Eye (tissue), 1 donor: ENCODE measurements around the gene RAP1GAP.

Experiments
- DNase-seq: peaks from one replicate; pipeline ENCODE4 v3.0.0-alpha.2; 2015

Gene RAP1GAP

GRCh38 chr1:21624571-21625389, 44.4 kb downstream of the RAP1GAP start:
- DNase-seq, result no peak

DNA sequence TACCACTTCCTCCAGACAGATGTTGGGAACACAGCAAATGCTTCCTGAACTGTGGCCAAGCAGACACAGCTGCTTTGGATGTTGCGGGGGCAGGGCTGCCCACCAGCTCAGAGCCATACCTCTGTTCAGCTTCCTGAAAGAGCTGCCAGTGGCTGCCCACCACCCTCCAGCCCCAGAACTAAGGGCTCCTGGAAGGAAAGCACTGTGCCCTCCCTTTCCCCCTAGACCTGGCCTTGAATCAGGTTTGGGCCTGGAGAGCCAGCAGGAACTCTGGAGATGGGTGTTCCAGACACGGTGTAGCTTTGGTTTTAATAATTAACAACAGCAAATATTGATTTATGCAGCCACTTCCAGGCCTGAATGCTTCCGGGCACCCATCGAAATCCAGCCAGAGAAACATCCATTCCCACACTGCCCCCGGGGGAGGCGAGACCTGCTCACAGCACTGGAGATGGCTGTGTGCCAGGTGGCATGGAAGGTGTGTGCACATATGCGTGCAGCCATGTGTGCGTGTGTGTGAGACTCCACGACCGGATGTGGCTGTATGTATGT, 45.7 kb downstream of the RAP1GAP start:
- peak; percentile 43 for DNase-seq

- DNase-seq, result peak; percentile 37
Observed at GRCh38 chr1:21622466-21623315, 46.5 kb downstream of the RAP1GAP start.

DNA sequence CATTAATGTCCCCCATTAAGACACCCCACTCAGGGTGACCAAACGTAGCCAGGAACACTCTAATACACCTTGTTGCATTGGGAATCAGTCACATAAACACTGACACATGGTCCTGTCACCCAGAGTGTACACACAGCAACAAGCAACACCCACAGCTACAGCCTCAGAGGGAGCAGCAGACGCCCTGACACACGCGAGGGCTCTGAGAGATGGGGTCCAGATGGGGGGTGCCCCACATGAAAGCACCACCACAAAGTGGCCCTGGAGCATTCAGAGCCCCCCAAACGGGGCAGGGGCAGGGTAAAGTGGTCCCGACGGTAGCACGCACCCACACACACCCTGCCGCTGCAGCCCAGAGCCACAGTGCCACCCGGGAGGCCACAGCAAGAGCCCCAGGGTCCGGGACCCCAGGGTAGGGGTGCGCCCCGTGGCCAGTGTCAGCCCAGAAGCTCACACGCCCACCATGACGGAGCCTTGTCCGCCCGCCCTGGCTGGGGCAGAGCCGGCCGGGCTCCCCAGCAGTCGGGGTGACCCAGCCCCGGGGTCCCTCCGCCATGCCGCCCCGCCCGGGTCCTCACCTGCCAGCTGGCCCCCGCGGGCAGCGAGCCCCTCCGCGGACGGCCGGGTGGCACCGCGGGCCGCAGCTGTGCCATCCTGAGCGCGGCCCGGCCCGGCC, 47.3 kb downstream of the RAP1GAP start:
- no peak for DNase-seq

DNA sequence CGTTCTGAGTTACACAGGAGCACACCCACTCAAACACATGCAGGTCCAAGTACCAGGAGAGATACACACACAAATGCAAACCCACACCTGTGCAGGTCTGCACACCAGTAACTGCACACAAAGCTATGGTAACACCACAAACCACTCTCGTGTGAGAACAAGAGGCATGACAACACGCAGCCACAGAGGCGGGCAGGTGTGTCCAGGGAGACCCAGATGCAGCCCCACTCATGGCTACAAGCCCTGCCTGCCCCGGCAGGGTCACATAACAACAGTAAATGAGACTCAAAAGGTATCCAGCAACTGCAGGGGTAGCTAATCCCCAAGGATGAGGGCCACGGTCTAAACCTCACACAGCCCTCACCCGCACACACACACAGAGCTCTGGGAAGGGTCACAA, 48.1 kb downstream of the RAP1GAP start:
- DNase-seq, result peak; percentile 9

DNA sequence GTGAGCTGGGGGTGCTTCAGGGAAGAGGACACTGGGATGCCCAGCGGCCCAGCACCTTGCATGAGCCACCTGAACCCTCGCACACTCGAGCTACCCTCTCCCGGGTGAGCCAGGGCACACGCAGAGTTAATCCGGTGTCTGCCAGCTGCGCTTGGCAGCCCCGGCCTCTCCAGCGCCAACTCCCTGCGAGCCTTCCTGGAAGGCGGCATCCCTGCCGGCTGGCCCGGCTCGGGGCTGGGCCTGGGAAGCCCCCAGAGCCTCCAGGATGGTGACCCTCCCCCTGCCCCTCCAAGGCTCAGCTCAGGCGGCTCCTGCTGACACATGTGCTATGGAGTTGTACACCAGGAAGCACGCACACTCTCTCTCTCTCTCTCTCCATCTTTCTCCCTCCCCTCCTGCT, 48.7 kb downstream of the RAP1GAP start:
- peak; percentile 45 for DNase-seq

DNA sequence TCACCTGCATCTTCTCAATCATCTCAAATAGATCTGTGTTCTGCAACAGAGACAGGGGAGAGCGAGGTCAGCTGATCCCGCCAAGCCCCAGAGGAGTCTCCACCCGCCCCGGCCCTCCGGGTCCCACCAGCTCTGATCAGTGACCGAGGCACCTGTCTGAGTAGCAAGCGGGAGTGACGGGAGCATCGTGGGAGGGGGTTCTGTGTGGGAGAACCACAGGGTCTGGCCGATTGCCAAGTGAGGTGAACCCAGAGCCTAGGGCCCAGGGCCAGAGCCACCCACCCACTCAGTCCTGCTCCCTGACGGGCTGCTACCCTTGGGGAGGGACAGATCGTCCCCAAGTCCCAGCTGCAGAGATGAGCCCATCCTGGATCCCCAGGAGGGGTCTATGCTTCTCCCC, 49.1 kb downstream of the RAP1GAP start:
- peak; percentile 7 for DNase-seq

DNA sequence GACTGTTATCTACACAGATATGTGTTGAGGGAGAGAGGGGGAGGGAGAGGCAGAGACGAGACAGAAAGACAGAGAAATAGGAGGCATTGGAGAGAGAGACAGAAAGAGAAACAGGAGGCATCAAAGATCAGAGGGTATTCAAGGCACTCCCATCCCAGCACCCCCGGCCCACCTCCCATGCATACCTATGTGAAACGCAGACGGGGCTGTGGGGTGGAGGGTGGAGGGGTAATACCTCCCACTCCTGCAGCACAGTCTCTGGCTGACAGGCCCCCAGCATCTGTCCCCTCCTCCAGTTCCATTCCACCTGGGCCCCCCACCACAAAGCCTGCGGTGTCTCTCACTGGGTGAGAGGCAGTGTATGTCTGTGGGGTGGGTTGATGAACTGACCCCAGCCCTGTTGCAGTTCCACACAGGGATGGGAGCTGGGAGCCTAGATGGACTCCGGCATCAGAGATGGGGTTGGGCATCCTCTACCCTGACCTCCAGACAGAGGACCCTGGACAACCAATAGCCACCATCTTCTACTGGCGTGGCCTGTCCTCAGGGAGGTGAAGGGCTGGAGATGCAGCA, 49.7 kb downstream of the RAP1GAP start:
- DNase-seq, result no peak

DNA sequence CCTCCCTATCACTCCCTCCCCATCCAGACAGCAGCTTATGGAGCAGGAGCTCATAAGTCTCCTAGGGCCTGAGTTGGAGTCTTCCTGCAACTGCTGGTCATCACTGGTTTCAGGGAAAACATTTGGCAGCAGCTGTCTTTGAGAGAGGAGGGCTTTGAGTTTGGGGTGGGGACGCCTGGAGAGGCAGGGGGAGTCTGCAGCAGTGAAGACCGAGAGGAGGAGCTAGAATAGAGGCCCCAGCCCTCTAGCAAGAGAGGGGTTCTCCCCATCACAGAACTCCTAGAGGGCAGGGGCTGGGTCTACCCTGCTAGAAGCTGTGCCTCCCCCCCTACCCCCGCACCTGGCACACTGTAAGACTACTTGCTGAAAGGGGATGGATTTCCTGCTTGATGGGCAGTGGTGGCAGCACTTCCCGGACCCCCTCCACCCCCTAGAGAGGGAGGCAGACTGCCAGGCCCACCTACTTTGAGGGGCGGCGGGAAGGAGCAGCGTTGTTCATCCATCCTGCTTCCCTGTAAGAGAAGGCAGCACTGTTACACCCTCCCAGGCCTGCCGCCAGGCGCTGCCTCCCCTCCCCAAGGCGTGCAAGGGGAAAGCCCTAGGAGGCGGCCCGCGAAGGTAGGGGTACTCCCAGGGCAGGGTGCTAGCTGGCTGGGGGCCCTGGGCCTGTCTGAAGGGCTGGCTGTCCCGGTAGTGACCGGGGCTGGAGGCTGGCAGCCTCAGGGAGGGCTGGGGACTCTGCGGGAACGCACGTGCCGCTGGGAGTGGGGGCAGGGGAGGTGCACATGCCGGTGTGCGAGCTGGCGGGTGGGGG, 50.4 kb downstream of the RAP1GAP start:
- peak; percentile 51 for DNase-seq

DNA sequence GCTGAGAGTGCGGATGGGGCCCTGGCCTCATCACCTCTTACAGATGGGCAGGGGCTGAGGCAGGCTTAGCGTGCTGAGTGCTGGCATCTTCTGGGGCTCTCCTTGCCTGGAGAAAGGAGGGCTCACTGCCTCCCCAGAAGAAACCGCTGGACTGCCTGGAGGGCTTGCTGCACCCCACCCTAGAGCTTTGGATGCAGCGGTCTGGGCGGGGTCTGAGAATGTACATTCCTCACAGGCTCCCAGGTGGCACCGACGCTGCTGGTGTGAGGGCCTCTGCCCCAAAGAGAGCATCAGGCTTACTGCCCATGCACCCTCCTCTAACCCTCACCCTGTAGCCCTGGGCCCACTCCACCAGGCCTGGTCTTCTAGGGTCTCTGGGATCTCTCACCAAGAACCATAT, 51.1 kb downstream of the RAP1GAP start:
- no peak for DNase-seq

GRCh38 chr1:21617126-21617738, 51.9 kb downstream of the RAP1GAP start:
- no peak for DNase-seq

GRCh38 chr1:21616372-21616771, 52.8 kb downstream of the RAP1GAP start:
- DNase-seq, result no peak

- DNase-seq, result no peak
Observed at GRCh38 chr1:21614419-21615115, 54.6 kb downstream of the RAP1GAP start.

- DNase-seq, result no peak
Observed at GRCh38 chr1:21613072-21613867, 55.9 kb downstream of the RAP1GAP start.

DNA sequence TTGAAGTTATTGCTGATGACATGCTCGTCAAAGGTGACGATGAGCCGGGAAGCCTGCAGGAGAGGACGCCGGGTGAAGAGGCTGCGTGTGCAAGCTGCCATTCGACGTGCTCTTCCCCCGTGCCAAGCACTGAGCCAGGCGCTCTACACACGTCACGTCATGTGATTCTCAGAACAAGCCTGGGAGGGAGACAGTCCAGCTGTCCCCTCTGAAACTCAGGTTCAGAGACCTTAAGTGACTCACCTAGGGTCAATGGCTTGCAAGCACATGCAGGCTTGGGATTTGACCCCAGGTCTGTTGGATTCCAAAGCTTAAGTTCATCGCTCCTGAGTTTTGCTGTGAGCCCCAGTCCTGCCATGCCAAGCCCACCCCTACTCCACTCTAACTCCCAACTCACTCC, 57.1 kb downstream of the RAP1GAP start:
- no peak for DNase-seq

DNA sequence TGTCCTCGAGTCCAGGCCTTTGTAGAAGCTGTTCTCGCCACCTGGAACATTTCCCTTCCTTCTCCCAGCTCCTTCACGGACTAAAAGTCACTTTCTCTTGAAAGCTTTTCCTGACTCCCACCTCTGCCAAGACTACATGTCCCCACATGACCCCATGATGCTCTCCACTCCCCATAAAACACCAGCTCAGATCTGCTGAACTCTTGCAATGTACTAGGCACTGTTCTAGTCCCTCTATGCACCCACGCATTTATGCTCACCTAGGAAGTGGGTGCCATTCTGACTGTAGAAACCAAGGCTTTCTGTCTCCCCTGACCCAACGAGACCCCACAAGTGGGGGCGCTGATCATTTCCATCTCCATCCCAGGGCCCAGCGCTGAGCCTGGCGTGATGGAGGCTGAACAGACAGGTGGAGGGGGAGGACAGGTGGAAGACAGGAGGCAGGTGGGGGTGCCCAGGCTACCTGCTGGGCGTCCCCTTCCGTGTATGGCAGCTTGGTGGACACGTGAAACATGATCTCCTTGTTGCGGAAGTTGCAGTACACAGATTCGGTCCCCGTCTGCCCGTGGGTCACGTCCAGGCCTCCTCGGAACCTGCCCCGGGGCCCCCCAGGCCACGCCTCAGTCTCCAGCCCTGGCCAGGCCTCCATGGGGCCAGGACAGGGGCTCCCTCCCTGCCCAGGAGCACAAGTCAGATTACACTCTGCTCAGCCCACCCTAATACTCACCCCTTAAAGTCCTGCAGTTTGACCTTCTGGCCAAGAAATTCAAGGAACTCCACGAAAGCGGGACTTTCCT, 58.0 kb downstream of the RAP1GAP start:
- no peak for DNase-seq

DNA sequence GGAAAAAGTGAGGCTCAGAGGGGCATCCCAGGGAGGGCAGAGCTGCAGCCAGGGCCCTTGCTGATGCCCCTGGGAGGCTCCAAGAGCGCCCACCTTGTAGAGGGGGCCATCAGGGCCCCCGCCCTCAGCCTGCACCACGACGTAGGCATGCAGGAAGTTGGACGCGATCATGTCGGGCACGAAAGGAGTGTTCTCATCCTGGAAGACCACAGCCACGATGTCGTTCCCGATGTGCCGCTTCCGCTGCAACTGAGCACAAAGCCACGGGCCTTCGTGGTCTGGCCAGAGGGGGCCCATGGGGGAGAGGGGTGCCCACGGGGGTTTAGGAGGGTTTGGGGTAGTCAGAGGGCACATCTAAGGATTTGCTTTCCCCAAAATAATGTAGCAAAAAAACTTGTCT, 59.1 kb downstream of the RAP1GAP start:
- DNase-seq, result no peak

DNA sequence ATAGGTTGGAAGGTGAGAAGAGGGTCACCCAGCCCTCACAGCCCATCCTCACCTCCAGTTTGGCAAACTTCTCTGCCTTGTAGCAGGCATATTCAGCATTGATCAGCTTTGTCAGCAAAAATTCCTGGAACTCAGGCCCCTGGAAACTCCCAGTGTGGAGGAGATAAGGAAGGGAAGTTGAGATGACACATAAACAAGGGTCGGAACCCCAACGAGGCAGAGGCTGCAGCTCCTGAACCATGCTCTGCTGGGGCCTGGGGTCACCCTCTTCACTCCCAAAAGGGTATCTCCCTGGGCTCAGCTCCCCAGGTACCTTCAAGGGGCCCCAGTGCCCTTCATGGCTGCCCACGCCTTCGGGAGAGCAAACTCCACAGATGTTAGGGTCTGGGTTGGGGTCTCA, 60.4 kb downstream of the RAP1GAP start:
- no peak for DNase-seq
